Astrocyte (in vitro differentiated cells and primary cell): ENCODE results near the gene USP15. TPM values are rescaled to one million over a fixed set of nuclear protein-coding genes. Genes with fewer than 3 reads are reported as not detected.
"Not testable (repeated sequence)": the region's sequence is repeated elsewhere in the genome, so short reads cannot be mapped to it uniquely, and the experiment has no call there.

Experiments
- DNase-seq: peaks from one replicate; pipeline ENCODE4 v3.0.0-alpha.2; 2010; ENCODE audit warnings: low read depth
- FAIRE-seq: peaks from 2 replicates; lab custom pipeline; 2011; peaks lifted over from hg19 to GRCh38; lab: Jason Lieb, UNC
- H2AFZ ChIP-seq: 2 replicates; pipeline ENCODE4 v1.6.0; 2012; ENCODE audit warnings: low read depth, low read length, inconsistent platforms
- H3K27ac ChIP-seq: 2 replicates; pipeline ENCODE4 v1.5.1; 2011; ENCODE audit warnings: low read depth, low read length, inconsistent platforms
- H3K27me3 ChIP-seq: 2 replicates; pipeline ENCODE4 v1.6.0; 2011; ENCODE audit warnings: low read length, inconsistent platforms; ENCODE audit not compliant: insufficient read depth
- H3K36me3 ChIP-seq: 2 replicates; pipeline ENCODE4 v1.5.1; 2011; ENCODE audit warnings: low read length, inconsistent platforms; ENCODE audit not compliant: insufficient read depth
- H3K4me1 ChIP-seq: 2 replicates; pipeline ENCODE4 v1.5.1; 2011; ENCODE audit warnings: low read length, inconsistent platforms; ENCODE audit not compliant: insufficient read depth
- H3K4me2 ChIP-seq: 2 replicates; pipeline ENCODE4 v1.6.0; 2012; ENCODE audit warnings: low read length, inconsistent platforms
- H3K4me3 ChIP-seq: 2 replicates; pipeline ENCODE4 v1.5.1; 2011; ENCODE audit warnings: low read depth, mild to moderate bottlenecking, low read length, inconsistent platforms; ENCODE audit not compliant: insufficient read depth
- H3K79me2 ChIP-seq: 2 replicates; pipeline ENCODE4 v1.6.0; 2012; ENCODE audit warnings: mild to moderate bottlenecking, low read length, inconsistent platforms; ENCODE audit not compliant: insufficient read depth
- H3K9ac ChIP-seq: 2 replicates; pipeline ENCODE4 v1.6.0; 2012; ENCODE audit warnings: mild to moderate bottlenecking, low read length, inconsistent platforms
- H3K9me3 ChIP-seq: 2 replicates; pipeline ENCODE4 v1.5.1; 2012; ENCODE audit warnings: low read depth, mild to moderate bottlenecking, low read length, inconsistent platforms; ENCODE audit not compliant: insufficient read depth
- H4K20me1 ChIP-seq: 2 replicates; pipeline ENCODE4 v1.6.0; 2012; ENCODE audit warnings: low read length, inconsistent platforms; ENCODE audit not compliant: insufficient read depth
- H3K27ac Mint-ChIP-seq: one replicate; pipeline ENCODE4 v1.8.0; 2021; ENCODE audit warnings: mild to moderate bottlenecking, mixed read lengths; ENCODE audit not compliant: unreplicated experiment
- H3K27me3 Mint-ChIP-seq: one replicate; pipeline ENCODE4 v1.8.0; 2021; ENCODE audit warnings: low read depth, mixed read lengths; ENCODE audit not compliant: unreplicated experiment
- H3K36me3 Mint-ChIP-seq: one replicate; pipeline ENCODE4 v1.8.0; 2021; ENCODE audit warnings: low read depth, mixed read lengths; ENCODE audit not compliant: unreplicated experiment
- H3K4me1 Mint-ChIP-seq: one replicate; pipeline ENCODE4 v1.8.0; 2021; ENCODE audit warnings: low read depth, mixed read lengths; ENCODE audit not compliant: unreplicated experiment
- H3K4me3 Mint-ChIP-seq: one replicate; pipeline ENCODE4 v1.8.0; 2021; ENCODE audit warnings: mild to moderate bottlenecking, moderate library complexity, mixed read lengths; ENCODE audit not compliant: unreplicated experiment
- H3K9me3 Mint-ChIP-seq: one replicate; pipeline ENCODE4 v1.8.0; 2021; ENCODE audit warnings: mild to moderate bottlenecking, mixed read lengths; ENCODE audit not compliant: unreplicated experiment
- EZH2 ChIP-seq: IDR thresholded peaks from 2 replicates; pipeline ENCODE4 v1.6.1; 2012; ENCODE audit warnings: mild to moderate bottlenecking, low read length, inconsistent platforms; ENCODE audit not compliant: insufficient read depth
- total RNA-seq: library from RNA; stranded (reverse); gene quantifications from 2 replicates; pipeline ENCODE4 v1.2.1, GENCODE V29; 2021
- TF ChIP-seq, protein P1 (sequence below): IDR thresholded peaks from 2 replicates; pipeline ENCODE4 v1.5.1; 2011; ENCODE audit warnings: low read depth, mild to moderate bottlenecking, inconsistent platforms, low read length, moderate library complexity; ENCODE audit not compliant: insufficient read depth

USP15 gene
- total RNA-seq, 1 donor from 2014 or later, result 81.9 TPM

- Histone ChIP-seq H3K27ac (no peak overlapping the region), H3K36me3 (no peaks in the 10 kb centered on the region), H3K4me2 (no peak overlapping the region), H3K9me3 (no peaks in the 10 kb centered on the region), H3K9ac (no peak overlapping the region), H3K4me3 (no peak overlapping the region), H2AFZ (no peak overlapping the region), H4K20me1 (peaks cover 3% of the 10 kb centered on the region), H3K4me1 (no peaks in the 10 kb centered on the region), H3K27me3 (no peaks in the 10 kb centered on the region), H3K79me2 (peaks cover 15% of the 10 kb centered on the region)
- Mint-ChIP-seq H3K36me3 (peaks cover 19% of the 10 kb centered on the region), H3K27me3 (no peaks in the 10 kb centered on the region), H3K4me3 (no peak overlapping the region), H3K27ac (no peak overlapping the region), H3K9me3 (peaks cover 9% of the 10 kb centered on the region), H3K4me1 (no peaks in the 10 kb centered on the region)
- FAIRE-seq (peak; percentile 13), DNase-seq (no peak)
- TF ChIP-seq, protein P1, sequence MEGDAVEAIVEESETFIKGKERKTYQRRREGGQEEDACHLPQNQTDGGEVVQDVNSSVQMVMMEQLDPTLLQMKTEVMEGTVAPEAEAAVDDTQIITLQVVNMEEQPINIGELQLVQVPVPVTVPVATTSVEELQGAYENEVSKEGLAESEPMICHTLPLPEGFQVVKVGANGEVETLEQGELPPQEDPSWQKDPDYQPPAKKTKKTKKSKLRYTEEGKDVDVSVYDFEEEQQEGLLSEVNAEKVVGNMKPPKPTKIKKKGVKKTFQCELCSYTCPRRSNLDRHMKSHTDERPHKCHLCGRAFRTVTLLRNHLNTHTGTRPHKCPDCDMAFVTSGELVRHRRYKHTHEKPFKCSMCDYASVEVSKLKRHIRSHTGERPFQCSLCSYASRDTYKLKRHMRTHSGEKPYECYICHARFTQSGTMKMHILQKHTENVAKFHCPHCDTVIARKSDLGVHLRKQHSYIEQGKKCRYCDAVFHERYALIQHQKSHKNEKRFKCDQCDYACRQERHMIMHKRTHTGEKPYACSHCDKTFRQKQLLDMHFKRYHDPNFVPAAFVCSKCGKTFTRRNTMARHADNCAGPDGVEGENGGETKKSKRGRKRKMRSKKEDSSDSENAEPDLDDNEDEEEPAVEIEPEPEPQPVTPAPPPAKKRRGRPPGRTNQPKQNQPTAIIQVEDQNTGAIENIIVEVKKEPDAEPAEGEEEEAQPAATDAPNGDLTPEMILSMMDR, result no peak
- TF ChIP-seq EZH2, result no peak
Observed at GRCh38 chr12:62335057-62335456, 74.9 kb downstream of the USP15 start.

DNA sequence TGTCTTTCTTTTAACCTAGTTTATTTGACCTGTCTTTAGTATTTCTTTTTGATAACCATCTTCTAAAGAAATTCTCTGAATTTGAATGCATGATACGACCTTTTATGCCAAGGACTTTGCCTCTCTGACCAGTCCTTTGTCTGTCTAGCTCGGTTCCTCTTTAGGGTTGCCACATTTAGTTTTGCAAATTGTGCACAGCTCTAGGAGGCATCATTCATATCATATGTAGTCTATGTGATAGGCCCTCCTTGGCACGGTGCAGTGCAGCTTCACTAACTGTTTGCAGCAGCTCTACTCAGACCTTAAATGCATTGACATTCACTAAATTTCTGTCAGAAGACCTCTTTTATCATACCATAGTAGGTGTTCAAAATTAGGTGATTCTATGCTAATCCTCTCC lies 75.6 kb downstream of the USP15 start:
- Mint-ChIP-seq H3K27me3 (no peaks in the 10 kb centered on the region), H3K36me3 (peaks cover 21% of the 10 kb centered on the region), H3K27ac (no peak overlapping the region), H3K4me1 (no peaks in the 10 kb centered on the region), H3K9me3 (peaks cover 13% of the 10 kb centered on the region), H3K4me3 (no peak overlapping the region)
- no peak for DNase-seq
- Histone ChIP-seq H3K4me1 (no peaks in the 10 kb centered on the region), H3K36me3 (no peaks in the 10 kb centered on the region), H3K27ac (no peak overlapping the region), H4K20me1 (peaks cover 7% of the 10 kb centered on the region), H2AFZ (no peak overlapping the region), H3K27me3 (no peaks in the 10 kb centered on the region), H3K79me2 (peaks cover 15% of the 10 kb centered on the region), H3K9ac (no peak overlapping the region), H3K4me3 (no peak overlapping the region), H3K9me3 (no peaks in the 10 kb centered on the region), H3K4me2 (no peak overlapping the region)
- no peak for FAIRE-seq
- TF ChIP-seq EZH2, result no peak
- TF ChIP-seq, protein P1, result no peak

GRCh38 chr12:62337643-62338042 lies 77.4 kb downstream of the USP15 start:
- H3K79me2 ChIP-seq, result peaks cover 15% of the 10 kb centered on the region
- DNase-seq, H3K4me3 Mint-ChIP-seq, H3K4me1 ChIP-seq, H3K27ac Mint-ChIP-seq, H3K4me1 Mint-ChIP-seq, H3K27me3 ChIP-seq, FAIRE-seq, H3K9ac ChIP-seq, H3K9me3 ChIP-seq, H3K4me2 ChIP-seq, H3K27me3 Mint-ChIP-seq, H3K4me3 ChIP-seq, H3K27ac ChIP-seq, H3K36me3 ChIP-seq, H2AFZ ChIP-seq: not testable (repeated sequence)
- Mint-ChIP-seq H3K36me3 (peaks cover 22% of the 10 kb centered on the region), H3K9me3 (peaks cover 16% of the 10 kb centered on the region)
- peaks cover 14% of the 10 kb centered on the region for H4K20me1 ChIP-seq

- not testable (repeated sequence) for H2AFZ ChIP-seq, H3K27me3 Mint-ChIP-seq, H3K4me2 ChIP-seq, H3K4me3 ChIP-seq, H3K36me3 ChIP-seq, H3K27ac Mint-ChIP-seq, H3K9me3 ChIP-seq, DNase-seq, H3K27me3 ChIP-seq, H3K9ac ChIP-seq, H3K27ac ChIP-seq, FAIRE-seq, H3K4me1 ChIP-seq, H3K4me3 Mint-ChIP-seq, H3K4me1 Mint-ChIP-seq
- Mint-ChIP-seq H3K9me3 (peaks cover 15% of the 10 kb centered on the region), H3K36me3 (peaks cover 42% of the 10 kb centered on the region)
- H3K79me2 ChIP-seq, result peaks cover 17% of the 10 kb centered on the region
- peaks cover 11% of the 10 kb centered on the region for H4K20me1 ChIP-seq
Observed at GRCh38 chr12:62342614-62343303, 82.6 kb downstream of the USP15 start.
